MCF 10A (cell line): ENCODE data around the gene MYZAP. TPM values are rescaled to one million over a fixed set of nuclear protein-coding genes. Genes with fewer than 3 reads are reported as not detected.
A peak's percentile ranks its signal among the peaks of the same experiment; 100 is the strongest.

Experiments
- BruUV-seq: library from RNA; stranded (reverse); fragments of 400-500 nt; replicated peaks from 2 replicates; lab custom pipeline; 2021; lab: Mats Ljungman, UMichigan
- CTCF ChIA-PET: fragments of 300-600 bp; sonication (Branson Sonifier 250); formaldehyde crosslinking; extraction: SDS; loops from one replicate; lab custom pipeline; 2021; ENCODE audit warnings: antibody characterized with exemption, inconsistent platforms; lab: Yijun Ruan, JAX
- POLR2A ChIA-PET: fragments of 300-600, 350-650 bp; sonication (Branson Sonifier 250); formaldehyde crosslinking; extraction: SDS; loops from one replicate; lab custom pipeline; 2020; ENCODE audit warnings: antibody characterized with exemption, inconsistent platforms; lab: Yijun Ruan, JAX
- DNase-seq: peaks from one replicate; pipeline ENCODE4 v3.0.0-alpha.2; 2018; ENCODE audit not compliant: unreplicated experiment
- H3K27ac Mint-ChIP-seq: one replicate; pipeline ENCODE4 v1.8.0; 2022; ENCODE audit warnings: mild to moderate bottlenecking, low read depth, mixed read lengths; ENCODE audit not compliant: unreplicated experiment
- H3K27me3 Mint-ChIP-seq: one replicate; pipeline ENCODE4 v1.8.0; 2022; ENCODE audit warnings: mixed read lengths; ENCODE audit not compliant: insufficient read depth, unreplicated experiment
- H3K36me3 Mint-ChIP-seq: one replicate; pipeline ENCODE4 v1.8.0; 2022; ENCODE audit warnings: mild to moderate bottlenecking, moderate library complexity, mixed read lengths; ENCODE audit not compliant: insufficient read depth, unreplicated experiment
- H3K4me1 Mint-ChIP-seq: one replicate; pipeline ENCODE4 v1.8.0; 2022; ENCODE audit warnings: mixed read lengths; ENCODE audit not compliant: insufficient read depth, unreplicated experiment
- H3K4me3 Mint-ChIP-seq: one replicate; pipeline ENCODE4 v1.8.0; 2022; ENCODE audit warnings: mild to moderate bottlenecking, moderate library complexity, mixed read lengths; ENCODE audit not compliant: unreplicated experiment
- H3K9me3 Mint-ChIP-seq: one replicate; pipeline ENCODE4 v1.8.0; 2022; ENCODE audit warnings: mixed read lengths; ENCODE audit not compliant: unreplicated experiment
- intact Hi-C: fragments of 100-400 bp; cut with micrococcal nuclease; formaldehyde crosslinking; loops from 2 replicates; pipeline ENCODE4 v1.14.1; 2022
- total RNA-seq: library from RNA; stranded (reverse); gene quantifications from 2 replicates; pipeline ENCODE4 v1.2.3, GENCODE V29; 2022
- TF ChIP-seq, protein P1 (sequence below): fragments of 200-600 bp; IDR thresholded peaks from one replicate; pipeline ENCODE4 v1.8.0; 2022; ENCODE audit warnings: antibody characterized with exemption, mild to moderate bottlenecking; ENCODE audit not compliant: unreplicated experiment

Gene MYZAP
- total RNA-seq, 1 experiment from 2014 or later = 1.3 TPM

DNA sequence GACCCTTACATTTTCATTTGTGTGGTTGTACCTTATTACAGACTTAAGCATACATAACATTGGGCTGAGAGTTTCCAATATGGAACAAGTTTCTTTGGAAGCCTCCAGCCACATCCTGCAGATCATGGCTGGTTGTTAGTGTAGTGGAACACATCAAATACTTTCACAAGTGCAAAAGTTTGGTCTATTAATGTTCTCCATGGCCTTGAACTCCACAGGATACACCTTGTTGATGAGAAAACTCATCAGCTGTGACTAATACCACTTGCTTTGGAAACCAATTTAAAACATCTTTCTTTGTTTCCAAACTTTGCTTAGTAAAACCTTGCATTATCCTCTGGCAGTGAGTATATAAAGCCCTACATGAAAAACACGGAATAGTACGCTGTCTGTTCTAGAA, 46.1 kb downstream of the MYZAP start:
- BruUV-seq = no TSS peak
- H3K36me3 Mint-ChIP-seq = peaks cover 4% of the 10 kb centered on the region
- peaks cover 5% of the 10 kb centered on the region for H3K4me1 Mint-ChIP-seq
- H3K9me3 Mint-ChIP-seq = no peaks in the 10 kb centered on the region
- no peak for DNase-seq
- POLR2A ChIA-PET = interaction anchor here (0.5 kb wide), 1 partner anchor 30 kb away, joined by 3 read pairs; no protein-coding TSS in a partner anchor
- CTCF ChIA-PET = no interaction called here
- intact Hi-C loops = no loop called here
- no peak overlapping the region for H3K27ac Mint-ChIP-seq
- TF ChIP-seq, protein P1, sequence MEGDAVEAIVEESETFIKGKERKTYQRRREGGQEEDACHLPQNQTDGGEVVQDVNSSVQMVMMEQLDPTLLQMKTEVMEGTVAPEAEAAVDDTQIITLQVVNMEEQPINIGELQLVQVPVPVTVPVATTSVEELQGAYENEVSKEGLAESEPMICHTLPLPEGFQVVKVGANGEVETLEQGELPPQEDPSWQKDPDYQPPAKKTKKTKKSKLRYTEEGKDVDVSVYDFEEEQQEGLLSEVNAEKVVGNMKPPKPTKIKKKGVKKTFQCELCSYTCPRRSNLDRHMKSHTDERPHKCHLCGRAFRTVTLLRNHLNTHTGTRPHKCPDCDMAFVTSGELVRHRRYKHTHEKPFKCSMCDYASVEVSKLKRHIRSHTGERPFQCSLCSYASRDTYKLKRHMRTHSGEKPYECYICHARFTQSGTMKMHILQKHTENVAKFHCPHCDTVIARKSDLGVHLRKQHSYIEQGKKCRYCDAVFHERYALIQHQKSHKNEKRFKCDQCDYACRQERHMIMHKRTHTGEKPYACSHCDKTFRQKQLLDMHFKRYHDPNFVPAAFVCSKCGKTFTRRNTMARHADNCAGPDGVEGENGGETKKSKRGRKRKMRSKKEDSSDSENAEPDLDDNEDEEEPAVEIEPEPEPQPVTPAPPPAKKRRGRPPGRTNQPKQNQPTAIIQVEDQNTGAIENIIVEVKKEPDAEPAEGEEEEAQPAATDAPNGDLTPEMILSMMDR = no peak
- H3K27me3 Mint-ChIP-seq = no peaks in the 10 kb centered on the region
- no peak overlapping the region for H3K4me3 Mint-ChIP-seq

DNA sequence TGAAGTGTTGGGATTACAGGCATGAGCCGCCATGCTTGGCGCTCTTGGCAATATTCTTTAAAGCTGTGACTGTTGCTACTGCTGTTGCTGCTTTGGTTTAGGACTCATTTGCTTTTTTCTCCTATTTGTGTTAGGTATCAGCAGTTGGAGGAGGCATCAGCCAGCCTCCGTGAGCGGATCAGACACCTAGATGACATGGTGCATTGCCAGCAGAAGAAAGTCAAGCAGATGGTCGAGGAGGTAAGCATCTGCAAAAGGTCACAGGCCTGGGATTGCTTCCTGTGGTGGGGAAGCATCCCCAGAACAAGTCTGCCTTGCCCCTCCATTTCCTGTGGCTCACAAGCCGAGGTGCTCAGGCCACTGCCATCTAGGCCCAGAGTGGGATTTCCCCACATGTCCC, 47.6 kb downstream of the MYZAP start:
- intact Hi-C loops = no loop called here
- ChIA-PET POLR2A (interaction anchor here (1.0 kb wide), 1 partner anchor 29 kb away, joined by 3 read pairs; no protein-coding TSS in a partner anchor), CTCF (interaction anchor here (0.6 to 2.4 kb wide), 8 partner anchors 17 to 543 kb away, joined by 3 to 10 read pairs (median 6); no protein-coding TSS in a partner anchor)
- H3K36me3 Mint-ChIP-seq = peaks cover 4% of the 10 kb centered on the region
- H3K27ac Mint-ChIP-seq = no peak overlapping the region
- BruUV-seq = no TSS peak
- DNase-seq = no peak
- no peaks in the 10 kb centered on the region for H3K9me3 Mint-ChIP-seq
- H3K4me1 Mint-ChIP-seq = peaks cover 5% of the 10 kb centered on the region
- no peaks in the 10 kb centered on the region for H3K27me3 Mint-ChIP-seq
- TF ChIP-seq, protein P1 = no peak
- no peak overlapping the region for H3K4me3 Mint-ChIP-seq

DNA sequence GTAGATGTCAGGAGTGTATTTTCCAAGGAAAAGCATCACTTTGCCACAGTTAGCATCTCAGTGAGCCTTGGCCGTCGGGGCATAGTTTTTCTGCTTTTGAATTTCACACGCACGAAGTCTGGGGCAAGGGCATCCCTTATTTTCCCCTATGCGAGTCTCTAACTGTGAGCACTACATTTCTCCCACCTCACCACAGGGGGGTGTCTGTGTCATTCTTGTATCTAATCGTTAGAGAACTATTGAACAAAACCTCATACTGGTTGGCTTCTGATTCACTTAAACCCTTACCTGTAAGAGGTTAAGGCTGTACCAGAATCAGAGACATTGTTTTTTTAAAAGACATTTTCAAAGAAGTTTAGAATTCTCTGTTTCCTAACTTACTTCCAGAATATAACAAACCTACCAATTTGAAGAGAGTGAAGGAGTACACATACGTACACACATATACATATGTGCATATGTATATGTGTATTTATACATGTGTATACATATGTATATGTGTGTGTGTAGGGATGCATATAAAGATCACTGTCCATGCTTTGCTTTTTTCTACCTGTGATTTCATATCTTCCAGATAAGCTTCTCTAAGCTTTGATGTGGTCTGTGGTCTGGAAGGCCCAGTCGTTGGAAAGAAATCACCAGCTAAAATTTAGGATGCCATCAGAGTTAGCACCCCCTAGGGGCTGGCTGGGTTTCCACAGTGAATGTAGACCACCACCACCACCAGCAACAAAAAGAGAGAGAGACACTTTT, 49.4 kb downstream of the MYZAP start:
- ChIA-PET CTCF (interaction anchor here (0.6 to 3.1 kb wide), 23 partner anchors 7 to 428 kb away, joined by 3 to 17 read pairs (median 4); partner anchors contain the start of gene POLR2M), POLR2A (interaction anchor here (1.2 to 1.5 kb wide), 2 partner anchors 11 to 66 kb away, joined by 3 to 6 read pairs; partner anchors contain the start of gene POLR2M)
- TF ChIP-seq, protein P1 = peak; percentile 8
- intact Hi-C loops = no loop called here
- Mint-ChIP-seq H3K27me3 (no peaks in the 10 kb centered on the region), H3K36me3 (peaks cover 4% of the 10 kb centered on the region), H3K4me3 (no peak overlapping the region), H3K27ac (no peak overlapping the region), H3K4me1 (no peaks in the 10 kb centered on the region), H3K9me3 (no peaks in the 10 kb centered on the region)
- BruUV-seq = no TSS peak
- peak; percentile 51 for DNase-seq

DNA sequence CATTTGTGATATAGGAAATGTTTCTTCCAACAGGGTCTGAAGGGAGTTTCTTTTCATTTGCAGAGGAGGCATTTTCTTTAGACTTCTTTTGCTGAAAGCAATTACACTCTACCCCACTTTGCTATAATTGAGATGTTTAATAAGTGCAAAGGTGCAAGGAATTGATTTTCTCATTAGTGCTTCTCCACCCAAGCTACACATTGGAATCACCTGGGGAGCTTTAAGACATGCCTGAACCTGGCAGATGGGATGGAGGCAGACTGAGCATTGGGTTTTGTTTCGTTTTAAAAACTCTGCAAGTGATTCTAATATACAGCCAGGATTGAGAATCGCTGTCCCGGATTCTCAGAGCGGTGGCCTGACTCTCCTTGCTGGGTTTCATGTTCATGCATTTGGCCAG, 52.1 kb downstream of the MYZAP start:
- CTCF ChIA-PET = interaction anchor here (0.9 to 3.1 kb wide), 10 partner anchors 11 to 539 kb away, joined by 3 to 17 read pairs (median 4); no protein-coding TSS in a partner anchor
- no peak for DNase-seq
- no peak overlapping the region for H3K27ac Mint-ChIP-seq
- no peaks in the 10 kb centered on the region for H3K9me3 Mint-ChIP-seq
- intact Hi-C loops = no loop called here
- H3K4me3 Mint-ChIP-seq = no peak overlapping the region
- peaks cover 4% of the 10 kb centered on the region for H3K36me3 Mint-ChIP-seq
- no peaks in the 10 kb centered on the region for H3K27me3 Mint-ChIP-seq
- no TSS peak for BruUV-seq
- TF ChIP-seq, protein P1 = no peak
- POLR2A ChIA-PET = interaction anchor here (1.6 kb wide), 1 partner anchor 36 kb away, joined by 5 read pairs; no protein-coding TSS in a partner anchor
- no peaks in the 10 kb centered on the region for H3K4me1 Mint-ChIP-seq
